Measurements from ENCODE around the gene MUC5B.
"Not testable (repeated sequence)": the region's sequence is repeated elsewhere in the genome, so short reads cannot be mapped to it uniquely, and the experiment has no call there.

The MUC5B gene

GRCh38 chr11:1251236-1251770 lies 28.4 kb downstream of the MUC5B start:
- DNase-seq = no peak

GRCh38 chr11:1252371-1253102 lies 29.7 kb downstream of the MUC5B start:
- DNase-seq = no peak

GRCh38 chr11:1253103-1253485 lies 30.2 kb downstream of the MUC5B start:
- DNase-seq = no peak

DNA sequence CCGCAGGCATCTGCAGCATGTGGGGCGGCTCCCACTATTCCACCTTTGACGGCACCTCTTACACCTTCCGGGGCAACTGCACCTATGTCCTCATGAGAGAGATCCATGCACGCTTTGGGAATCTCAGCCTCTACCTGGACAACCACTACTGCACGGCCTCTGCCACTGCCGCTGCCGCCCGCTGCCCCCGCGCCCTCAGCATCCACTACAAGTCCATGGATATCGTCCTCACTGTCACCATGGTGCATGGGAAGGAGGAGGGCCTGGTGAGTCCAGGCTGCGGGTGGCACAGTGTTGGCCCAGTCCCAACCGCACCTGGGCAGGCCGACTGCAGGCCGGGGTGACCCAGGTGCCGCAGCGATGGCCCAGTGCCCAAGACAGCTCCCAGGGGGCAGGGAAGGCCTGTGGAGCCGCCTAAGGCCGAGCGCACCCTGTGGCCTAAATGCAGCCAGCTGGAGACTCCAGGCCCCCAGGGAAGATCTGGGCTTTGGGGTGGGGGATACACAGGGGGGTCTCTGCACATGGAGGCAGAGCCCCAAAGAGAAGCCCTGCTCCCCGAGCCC lies 31.3 kb downstream of the MUC5B start:
- no peak for DNase-seq

- no peak for DNase-seq
Observed at GRCh38 chr11:1254733-1255132, 31.9 kb downstream of the MUC5B start.

- no peak for DNase-seq
Observed at GRCh38 chr11:1255151-1255550, 32.3 kb downstream of the MUC5B start.

- no peak for DNase-seq
Observed at GRCh38 chr11:1256257-1257045, 33.6 kb downstream of the MUC5B start.

- DNase-seq = no peak
Observed at GRCh38 chr11:1257366-1257765, 34.5 kb downstream of the MUC5B start.

- DNase-seq = no peak
Observed at GRCh38 chr11:1257916-1258315, 35.0 kb downstream of the MUC5B start.

- no peak for DNase-seq
Observed at GRCh38 chr11:1258401-1259075, 35.7 kb downstream of the MUC5B start.

GRCh38 chr11:1259076-1259461 lies 36.2 kb downstream of the MUC5B start:
- DNase-seq = peak in 2 of 3 donors; percentile 13 to 16

DNA sequence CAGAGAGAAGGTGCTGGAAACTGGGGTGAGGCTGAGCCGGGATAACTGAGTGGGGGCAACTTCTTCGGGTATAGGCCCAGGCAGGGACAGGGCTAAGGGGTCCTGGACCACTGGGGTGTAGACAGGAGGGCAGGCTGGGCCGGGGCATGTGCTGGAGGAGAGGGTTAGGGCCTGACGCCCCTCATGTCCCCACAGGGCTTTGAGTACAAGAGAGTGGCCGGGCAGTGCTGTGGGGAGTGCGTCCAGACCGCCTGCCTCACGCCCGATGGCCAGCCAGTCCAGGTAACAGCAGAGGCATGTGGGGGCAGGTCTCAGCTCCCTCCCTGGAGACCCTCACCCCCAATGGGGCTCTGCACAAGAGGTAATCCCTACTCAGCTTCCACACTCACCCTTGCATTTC lies 36.7 kb downstream of the MUC5B start:
- no peak for DNase-seq

- peak; percentile 29 to 65 (median 47) for DNase-seq
Observed at GRCh38 chr11:1260023-1260501, 37.2 kb downstream of the MUC5B start.

DNA sequence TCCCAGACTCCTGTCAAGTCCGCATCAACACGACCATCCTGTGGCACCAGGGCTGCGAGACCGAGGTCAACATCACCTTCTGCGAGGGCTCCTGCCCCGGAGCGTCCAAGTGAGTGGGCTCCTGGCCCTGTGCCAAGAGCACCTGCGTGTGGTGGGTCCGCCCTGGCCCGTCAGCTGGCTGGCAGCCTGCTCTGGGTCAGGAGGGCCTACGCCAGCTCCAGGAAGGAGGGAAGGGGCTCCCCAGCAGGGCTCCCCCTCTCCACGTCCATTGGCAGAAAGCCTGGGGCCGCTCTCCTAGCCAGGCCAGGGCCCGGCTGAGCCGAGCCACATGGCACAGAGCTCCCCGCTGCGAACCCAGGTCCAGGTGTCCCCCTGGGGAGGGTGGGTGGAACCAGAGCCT lies 37.8 kb downstream of the MUC5B start:
- no peak for DNase-seq

DNA sequence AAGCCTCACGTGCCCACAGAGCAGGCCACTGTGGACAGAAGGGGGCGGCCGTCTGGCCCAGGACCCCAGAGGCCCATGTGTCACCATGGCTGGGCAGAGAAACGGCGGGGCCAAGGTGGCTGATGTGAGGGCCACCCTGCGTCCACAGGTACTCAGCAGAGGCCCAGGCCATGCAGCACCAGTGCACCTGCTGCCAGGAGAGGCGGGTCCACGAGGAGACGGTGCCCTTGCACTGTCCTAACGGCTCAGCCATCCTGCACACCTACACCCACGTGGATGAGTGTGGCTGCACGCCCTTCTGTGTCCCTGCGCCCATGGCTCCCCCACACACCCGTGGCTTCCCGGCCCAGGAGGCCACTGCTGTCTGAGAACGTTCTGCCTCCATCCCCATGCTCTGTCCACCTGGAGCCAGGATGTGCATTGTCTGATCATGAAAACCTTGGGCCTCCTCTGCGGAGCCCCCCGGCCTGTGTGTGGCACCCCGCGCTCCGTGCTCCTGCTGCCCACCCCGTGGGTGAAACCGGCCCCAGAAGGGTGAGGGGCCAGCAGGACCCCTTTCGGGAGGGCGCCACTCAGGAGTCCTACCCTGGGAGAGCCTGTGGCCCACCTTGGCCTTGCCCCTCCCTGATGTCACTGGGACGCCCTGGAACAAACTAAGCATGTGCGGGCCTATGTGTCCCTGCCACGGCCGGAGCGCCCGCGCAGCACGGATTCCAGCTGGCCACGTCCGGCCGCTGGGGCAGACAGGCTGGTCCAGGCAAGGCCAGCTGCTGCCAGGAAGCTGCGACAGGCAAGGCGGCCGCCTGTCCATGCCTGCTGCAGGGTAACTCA lies 38.6 kb downstream of the MUC5B start:
- no peak for DNase-seq

- peak; percentile 83 to 93 (median 88) for DNase-seq
Observed at GRCh38 chr11:1262172-1263006, 39.5 kb downstream of the MUC5B start.

DNA sequence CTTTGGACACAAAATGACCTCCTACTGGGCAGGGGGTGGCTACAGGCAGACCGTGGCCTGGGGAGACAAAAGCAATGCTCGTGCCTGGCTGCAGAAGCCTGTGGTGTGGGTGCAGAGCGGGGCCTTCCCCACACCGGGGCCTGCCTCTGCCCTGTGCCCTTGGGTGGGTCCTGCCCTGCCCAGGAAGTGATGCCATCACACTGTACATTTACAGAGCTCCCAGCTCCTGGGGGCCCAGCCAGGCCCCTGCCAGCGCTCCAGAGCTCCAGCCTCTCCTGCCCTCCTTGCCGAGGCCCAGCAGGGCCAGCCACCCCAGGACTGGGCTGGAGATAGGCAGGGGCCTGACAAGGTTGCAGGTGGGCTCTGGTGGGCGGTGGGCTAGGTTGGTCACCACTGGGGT lies 40.1 kb downstream of the MUC5B start:
- peak in 2 of 3 donors; percentile 21 to 35 for DNase-seq

DNA sequence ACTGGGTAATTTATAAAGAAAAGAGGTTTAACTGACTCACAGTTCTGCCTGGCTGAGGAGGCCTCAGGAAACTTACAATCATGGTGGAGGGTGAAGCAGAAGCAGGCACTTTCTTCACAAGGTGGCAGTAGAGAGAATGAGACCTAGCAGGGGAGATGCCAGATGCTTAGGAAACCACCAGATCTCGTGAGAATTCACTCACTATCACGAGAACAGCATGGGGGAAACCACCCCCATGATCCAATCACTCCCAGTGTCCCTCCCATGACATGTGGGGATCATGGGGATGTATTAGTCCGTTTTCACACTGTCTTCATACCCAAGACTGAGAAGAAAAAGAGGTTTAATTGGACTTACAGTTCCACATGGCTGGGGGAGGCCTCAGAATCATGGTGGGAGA lies 41.6 kb downstream of the MUC5B start:
- DNase-seq = peak; percentile 74 to 78 (median 77)

DNA sequence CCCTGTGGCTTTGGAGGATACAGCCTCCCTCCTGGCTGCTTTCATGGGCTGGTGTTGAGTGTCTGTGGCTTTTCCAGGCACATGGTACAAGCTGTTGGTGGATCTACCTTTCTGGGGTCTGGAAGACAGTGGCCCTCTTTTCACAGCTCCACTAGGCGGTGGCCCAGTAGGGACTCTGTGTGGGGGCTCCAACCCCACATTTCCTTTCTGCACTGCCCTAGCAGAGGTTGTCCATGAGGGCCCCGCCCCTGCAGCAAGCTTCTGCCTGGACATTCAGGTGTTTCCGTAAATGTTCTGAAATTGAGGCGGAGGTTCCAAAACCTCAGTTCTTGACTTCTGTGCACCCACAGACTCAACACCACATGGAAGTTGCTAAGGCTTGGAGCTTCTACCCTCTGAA lies 42.6 kb downstream of the MUC5B start:
- DNase-seq = not testable (repeated sequence)

GRCh38 chr11:1266976-1267375 lies 44.1 kb downstream of the MUC5B start:
- DNase-seq = peak; percentile 56 to 66 (median 63)

Data from suppressor macrophage treated with lipopolysaccharide for 1 hour (primary cell).